ENCODE measurements around the gene RHBDD3.

DNA sequence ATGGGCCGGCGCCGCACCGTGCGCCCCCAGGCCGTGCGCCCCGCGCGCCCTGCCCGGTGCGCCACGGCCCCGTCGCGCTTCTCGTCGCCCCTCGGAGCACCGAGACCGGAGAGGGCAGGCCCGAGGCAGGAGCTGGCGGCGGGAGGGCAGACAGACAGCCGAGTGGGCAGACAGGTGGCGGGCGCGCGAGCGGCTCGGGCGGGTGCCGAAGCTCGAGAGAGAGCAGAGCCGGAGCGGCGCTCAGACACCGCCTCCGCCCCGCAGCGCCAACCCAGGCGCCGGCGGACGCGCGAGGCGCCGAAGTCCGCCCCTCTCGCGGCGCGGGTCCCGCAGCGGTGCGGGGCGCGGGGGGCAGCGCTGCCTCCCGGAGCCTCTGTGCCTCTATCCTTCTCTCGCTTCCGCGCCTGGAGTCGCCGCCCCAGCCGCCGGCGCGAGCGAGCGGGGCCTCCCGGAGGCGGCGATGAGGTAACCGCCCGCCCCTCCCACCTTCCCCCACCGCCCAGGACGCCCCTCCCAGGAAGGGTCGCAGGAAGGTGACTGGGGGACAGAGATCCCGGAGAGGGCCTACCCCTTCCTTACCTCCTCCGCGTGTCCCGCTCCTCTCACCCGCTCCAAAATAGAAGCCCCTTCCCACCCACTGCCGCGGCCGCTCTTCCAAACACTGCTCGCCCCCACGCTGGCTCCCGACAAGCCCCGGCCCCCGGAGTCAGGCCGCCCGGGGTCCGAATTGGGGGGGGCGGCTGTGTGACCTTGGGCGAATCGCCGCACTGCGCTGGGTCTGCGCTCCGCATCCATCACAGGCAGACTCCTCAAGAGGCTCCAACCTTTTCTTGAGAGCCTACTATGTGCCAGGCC lies 47.7 kb upstream of the RHBDD3 start, which contains the start of gene RASL10A:
- TF ChIP-seq CTCF (IDR thresholded peaks at IDR 0.05): no peak
- no peak for TF ChIP-seq POLR2A (IDR thresholded peaks at IDR 0.05)
- no peak for TF ChIP-seq POLR2AphosphoS5 (IDR thresholded peaks at IDR 0.05; ENCODE audit: insufficient read depth in 1 of 2, low read depth in 1 of 2)

All from vagina (tissue), 2 donors.